MM.1S (cell line): ENCODE data around the gene AGPAT1.

Experiments used
- CTCF ChIP-seq: fragments of 300-600 bp; sonication (generic); IDR thresholded peaks from 2 replicates; pipeline ENCODE4 v1.5.1; 2016; ENCODE audit warnings: antibody characterized with exemption, low read length, mixed read lengths
- EZH2 ChIP-seq: fragments of 300-600 bp; sonication (generic); optimal IDR thresholded peaks from 2 replicates; pipeline ENCODE3; 2017; ENCODE audit warnings: low read depth, mild to moderate bottlenecking, antibody characterized with exemption, low read length, mixed read lengths
- EZH2phosphoT487 ChIP-seq: fragments of 300-600 bp; sonication (generic); IDR thresholded peaks from 2 replicates; pipeline ENCODE4 v1.6.1; 2018; ENCODE audit warnings: antibody characterized with exemption, low read length

GRCh38 chr6:32163559-32164258 lies 12.2 kb downstream of the AGPAT1 start:
- TF ChIP-seq CTCF (no peak), EZH2phosphoT487 (no peak), EZH2 (no peak)
